22Rv1 (cell line): Measurements from ENCODE around the gene KANK4.

Experiments
- CTCF ChIP-seq: fragments of 450-650 bp; IDR thresholded peaks from 2 replicates; pipeline ENCODE4 v1.5.1; 2017; ENCODE audit warnings: mild to moderate bottlenecking
- ZFX ChIP-seq: fragments of 450-650 bp; IDR thresholded peaks from 2 replicates; pipeline ENCODE4 v1.6.1; 2017; ENCODE audit warnings: antibody characterized with exemption, borderline replicate concordance

- TF ChIP-seq CTCF (no peak), ZFX (no peak)
These were observed 11.8 kb downstream of the KANK4 start for GRCh38 chr1:62307446-62307845.
